ENCODE results near the gene KCTD2.

GRCh38 chr17:75081611-75082540, 34.9 kb downstream of the KCTD2 start:
- TF ChIP-seq POLR2AphosphoS5 (IDR thresholded peaks at IDR 0.05) (no peak), CTCF (IDR thresholded peaks at IDR 0.05) (no peak)

Measured in esophagus muscularis mucosa (tissue), 3 donors.